HG02870 (cell line): ENCODE results near the gene LONRF2.

Source experiments
- ATAC-seq: cut with Tn5 transposase; IDR thresholded peaks from one replicate; pipeline ENCODE4 v1.9.1; 2021; ENCODE audit warnings: mild to moderate bottlenecking, moderate library complexity; ENCODE audit not compliant: unreplicated experiment

Gene LONRF2

DNA sequence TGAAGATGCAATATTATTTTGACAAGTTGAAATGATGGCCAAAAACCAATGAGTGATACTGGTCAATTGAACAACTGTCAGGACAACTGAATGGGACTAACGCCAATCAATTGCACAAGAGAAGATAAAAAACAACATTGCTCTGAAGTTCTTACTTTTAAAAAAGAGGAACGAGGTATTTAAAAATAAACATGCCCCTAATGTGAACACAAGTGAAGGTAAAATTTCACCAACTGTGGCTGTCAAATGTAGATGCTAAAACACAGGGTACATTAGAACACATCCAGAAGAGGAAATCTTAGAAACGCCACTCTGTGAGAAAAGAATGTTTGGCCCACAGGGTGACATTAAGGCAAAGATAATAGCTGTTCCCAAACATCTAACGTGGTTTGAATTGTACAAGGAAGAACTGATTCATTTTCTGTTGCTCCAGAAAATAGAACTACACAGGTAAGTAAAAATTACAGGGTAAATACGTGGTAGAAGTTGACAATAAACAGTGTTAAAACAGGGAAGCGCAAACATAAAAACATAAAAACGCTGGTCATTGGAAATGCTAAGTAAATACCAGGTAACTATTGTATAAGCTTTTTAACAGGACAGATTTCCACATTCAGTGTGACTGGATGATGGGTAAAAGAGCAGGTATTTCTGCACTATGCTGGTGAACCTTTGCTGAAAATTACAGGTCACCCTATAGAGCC is 20.3 kb downstream of the LONRF2 start:
- no peak for ATAC-seq

DNA sequence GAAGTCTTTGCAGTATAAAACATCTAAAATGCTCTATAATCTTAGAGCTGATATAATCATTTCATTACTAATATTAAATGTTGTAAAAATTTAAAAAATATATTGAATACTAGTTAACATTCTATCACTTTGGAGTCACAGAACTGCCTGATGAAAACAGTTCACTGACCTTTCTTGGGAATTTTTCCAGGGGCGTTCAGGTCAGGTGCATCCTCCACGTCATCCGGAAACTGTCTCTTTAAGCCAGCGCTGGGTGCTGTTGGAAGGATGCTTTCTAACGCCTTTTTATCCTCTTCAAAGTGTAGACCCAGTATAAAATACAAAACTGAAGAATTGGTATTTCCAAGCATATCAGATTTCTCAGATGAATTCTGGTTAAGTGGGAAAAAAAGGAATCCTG is 22.8 kb downstream of the LONRF2 start:
- ATAC-seq: no peak

DNA sequence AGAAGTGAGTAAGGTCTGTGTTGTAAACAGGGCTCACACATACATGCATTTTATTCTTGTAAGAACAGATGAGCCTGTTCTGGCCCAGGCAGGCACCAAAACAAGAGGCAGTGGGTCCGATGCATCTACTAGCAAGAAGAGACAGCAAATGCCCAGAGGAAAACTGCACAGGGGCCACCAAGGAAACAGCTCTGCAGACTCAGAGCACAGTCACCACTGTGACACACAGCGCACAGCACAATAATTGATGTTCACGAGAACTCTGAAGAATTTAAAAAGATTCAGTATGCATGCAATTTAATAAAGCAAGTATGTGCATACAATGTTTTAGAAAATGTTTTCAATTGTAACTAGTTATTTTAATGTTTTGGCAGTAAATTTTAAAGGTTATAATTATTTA is 24.8 kb downstream of the LONRF2 start:
- ATAC-seq: no peak

DNA sequence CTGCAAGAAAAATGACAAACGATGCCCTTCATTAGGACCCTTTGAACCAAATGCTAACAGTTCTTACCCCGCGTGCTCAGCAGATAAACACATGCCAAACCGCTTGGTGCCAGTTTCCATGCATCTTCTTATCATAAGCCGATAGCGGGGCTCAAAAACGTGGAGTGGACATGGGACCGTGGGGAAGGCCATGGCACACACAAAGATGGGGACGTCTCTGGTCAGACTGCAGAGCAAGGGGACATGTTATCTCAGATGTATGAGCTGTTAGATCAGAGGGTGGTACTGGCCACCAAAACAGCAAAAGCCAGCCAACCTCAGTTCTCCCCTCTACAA is 28.2 kb downstream of the LONRF2 start:
- no peak for ATAC-seq

DNA sequence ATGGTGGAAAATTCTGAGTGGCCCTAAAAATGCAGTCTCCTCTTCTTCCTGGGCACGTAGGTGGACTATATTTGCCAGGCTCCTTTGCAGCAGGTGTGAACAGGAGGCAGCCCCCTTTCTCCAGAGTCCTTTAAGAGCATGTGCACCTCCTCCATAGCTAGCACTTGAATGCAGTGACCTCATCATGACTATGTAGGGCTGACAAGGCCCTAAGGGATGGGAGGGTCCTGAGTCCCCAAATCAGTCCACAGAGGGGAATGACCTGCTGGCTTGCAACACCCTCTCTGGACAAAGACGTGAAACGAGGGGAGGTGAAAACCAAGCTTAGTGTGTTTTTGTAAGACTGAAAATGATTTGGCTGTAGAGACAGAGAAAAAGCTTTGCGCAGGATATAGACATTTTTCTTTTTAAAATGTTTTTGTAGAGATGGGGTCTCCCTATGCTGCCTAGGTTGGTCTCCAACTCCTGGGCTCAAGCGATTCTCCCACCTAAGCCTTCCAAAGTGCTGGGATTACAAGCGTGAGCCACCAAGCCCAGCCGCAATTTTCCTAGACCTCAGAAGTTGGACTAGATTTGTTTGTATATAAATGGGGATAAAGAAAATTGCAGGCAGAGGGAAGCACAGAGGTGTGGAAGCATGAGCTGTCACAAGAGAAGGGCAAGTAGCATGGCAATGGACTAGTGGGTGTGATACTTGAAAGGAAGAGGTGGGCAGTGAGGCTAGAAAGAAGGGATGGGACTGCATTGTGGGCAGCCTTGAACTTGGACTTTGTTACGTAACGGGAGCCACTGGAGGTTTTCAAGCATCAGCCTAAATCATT is 28.8 kb downstream of the LONRF2 start:
- no peak for ATAC-seq

DNA sequence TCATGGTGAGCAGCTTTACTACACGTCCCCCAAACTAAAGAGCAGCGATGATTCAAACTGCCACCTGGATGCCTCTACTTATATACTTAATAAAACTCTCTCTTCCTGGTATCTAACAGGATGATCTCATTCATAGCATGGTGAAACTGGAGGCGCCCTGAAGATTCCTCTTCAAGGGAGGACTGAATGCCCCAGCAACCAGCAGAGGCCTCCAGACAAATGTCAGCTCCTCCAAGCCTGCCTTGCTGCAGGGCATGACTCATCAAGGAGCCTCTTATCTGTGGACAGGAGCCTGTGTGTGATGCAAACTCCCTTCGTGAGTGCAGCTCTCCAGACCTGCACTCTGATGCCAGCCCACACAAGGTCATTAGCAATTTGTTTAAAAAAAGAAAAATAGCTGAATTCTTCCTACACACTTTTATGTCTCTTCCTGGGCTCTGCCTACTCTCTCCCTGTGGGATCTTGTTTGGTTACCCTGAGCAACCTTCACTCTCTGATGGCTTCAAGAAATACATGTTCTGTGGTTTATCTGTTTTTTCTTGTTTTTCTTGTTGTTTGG is 30.2 kb downstream of the LONRF2 start:
- no peak for ATAC-seq

DNA sequence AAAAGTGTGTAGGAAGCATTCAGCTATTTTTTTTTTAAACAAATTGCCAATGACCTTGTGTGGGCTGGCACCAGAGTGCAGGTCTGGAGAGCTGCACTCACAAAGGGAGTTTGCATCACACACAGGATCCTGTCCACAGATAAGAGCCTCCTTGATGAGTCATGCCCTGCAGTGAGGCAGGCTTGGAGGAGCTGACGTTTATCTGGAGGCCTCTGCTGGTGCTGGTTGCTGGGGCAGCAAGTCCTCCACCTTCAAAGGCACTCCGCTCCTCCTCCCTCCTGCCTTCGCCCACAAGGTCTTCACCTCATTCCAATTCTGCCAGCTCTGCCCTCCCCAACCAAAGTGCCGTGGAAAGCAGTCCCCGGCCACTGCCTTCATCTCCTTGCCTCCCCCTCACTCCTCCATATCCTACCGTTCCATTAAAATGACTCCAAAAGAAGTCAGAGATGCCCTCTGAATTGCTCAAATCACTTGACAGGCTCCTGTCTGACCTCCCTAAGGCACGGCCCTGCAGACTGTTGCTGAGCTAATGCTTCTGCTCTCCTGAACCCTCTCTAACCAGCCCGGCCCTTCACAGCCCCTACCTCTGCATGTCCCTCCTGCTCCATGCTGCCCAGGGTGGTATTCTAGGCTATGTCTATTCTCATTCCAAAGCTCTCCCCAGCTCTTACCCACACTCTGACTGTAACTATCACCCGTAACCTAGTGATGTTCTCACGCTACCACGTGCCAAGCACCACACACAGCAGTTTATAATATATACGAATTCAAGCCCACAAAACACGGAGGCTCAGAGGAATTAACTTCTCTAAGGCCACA is 30.9 kb downstream of the LONRF2 start:
- ATAC-seq: no peak

DNA sequence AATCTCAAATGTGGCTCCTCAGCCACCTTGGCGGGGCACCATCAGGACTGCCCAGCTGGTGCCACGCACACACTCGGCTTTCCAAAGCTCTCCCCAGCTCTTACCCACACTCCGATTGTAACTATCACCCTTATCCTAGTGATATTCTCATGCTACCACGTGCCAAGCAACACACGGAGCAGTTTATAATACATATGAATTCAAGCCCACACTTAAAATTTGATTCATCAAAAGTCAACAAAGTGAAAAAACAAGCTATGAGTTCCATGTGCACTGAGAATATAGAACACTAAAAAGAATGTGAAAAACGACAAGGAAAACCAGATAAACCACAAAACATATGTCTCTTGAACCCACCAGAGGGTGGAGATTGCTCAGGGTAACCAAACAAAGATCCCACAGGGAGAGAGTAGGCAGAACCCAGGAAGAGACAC is 31.6 kb downstream of the LONRF2 start:
- no peak for ATAC-seq

DNA sequence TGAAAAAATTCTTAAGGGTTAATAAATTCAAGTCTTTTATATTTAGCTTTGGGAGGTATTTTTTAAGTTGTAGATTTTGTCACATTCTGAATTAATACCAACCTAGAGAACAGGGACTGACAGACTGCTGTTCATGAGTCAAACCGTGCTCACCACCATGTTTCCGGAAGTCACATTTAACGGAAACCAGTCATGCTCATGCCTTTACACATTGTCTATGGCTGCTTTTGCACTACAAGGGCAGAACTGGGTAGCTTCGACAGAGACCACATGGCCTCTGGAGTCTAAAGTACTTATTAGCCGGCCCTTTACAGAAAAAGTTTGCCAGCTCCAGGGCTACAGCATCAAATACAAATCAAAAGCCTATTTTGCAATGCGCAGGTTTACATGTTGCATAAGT is 33.3 kb downstream of the LONRF2 start:
- no peak for ATAC-seq

DNA sequence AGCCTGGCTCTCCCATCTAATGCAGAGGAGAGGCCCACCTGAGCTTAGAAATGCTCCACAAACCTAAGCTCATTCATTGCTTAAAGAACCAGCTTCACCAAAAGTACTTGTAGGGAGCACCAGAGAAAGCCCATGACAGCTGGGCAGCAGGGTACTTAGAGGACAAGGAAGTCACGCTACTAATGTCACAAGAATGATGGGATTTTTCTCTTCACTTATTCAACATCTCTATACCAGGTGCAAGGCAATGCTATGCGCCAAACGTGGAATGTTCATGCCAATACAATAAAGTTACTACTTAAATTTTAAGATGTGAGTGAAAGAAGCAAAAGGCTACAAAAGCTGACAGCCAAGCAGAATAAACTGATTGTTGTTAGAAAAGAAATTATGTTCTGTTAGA is 36.0 kb downstream of the LONRF2 start:
- ATAC-seq: no peak

DNA sequence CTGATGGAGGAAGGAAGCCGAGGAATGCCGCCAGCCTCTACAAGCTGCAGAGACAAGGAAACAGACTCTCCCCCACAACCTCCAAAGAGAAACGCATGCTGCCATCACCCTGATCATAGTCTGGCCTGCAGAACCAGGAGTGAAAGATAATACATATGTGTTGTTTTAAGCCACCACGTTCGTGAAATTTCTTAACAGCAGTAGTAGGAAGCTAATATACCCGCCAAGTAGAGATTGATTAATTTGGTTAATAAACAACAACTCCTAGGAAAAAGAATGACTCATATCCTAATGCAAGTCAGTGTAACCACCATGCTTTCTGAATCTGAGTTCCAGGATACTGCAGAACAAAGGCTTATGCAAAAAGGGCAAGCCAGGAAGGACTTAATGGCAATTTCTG is 36.6 kb downstream of the LONRF2 start:
- ATAC-seq: no peak

DNA sequence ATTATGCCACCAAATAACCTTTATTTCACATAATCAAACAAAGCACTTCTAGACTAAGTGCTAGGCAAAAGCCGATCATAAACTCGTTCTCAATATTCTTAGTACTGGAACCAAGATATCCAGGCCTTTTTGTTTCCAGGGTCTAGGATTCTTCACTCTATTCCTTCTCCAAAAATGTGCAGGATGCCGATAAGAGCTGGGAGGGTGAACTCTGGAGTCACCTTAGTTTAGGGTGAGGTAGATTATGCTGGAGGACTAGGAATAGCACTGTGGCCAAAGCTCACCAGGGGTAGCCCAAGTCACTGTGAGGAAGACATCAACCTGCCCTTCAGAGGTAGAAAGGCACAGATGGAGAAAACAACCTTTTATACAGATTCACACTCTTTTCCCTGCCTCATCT is 37.3 kb downstream of the LONRF2 start:
- ATAC-seq: no peak

DNA sequence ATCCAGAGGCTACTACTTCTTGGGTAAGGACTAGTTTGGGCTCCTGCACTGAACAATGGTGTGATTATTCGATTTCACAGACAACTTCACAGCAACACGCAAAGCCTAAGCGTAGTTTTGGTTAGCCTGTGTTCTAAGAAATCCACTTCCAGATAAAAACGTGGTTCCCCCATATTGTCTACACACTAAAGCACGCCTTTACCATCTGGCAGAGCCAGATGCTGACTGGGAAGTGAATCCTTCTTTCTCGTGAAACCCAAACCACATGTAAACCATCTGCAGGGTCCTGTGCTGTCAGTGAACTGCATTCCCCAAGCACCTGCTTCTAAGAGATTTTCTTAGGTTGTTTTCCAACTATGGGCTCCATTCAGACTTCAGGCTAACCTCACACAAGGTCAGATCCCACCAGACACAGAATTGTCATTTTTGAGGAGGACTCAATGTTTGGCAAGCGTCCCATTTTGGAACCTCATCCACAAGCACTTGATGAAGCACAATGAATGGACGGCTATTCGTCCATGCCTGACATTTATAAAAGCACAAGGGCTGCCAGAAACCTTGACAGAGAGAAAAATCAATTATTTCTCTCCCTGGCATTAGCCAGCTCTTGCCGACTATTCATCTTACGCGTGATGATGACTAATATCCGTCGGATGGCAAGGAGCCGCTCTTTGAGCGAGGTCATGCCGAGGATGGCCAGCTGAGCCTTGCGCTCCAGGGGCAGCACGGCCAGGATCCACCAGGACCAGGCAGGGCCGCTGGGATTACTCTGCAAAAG is 38.4 kb downstream of the LONRF2 start:
- ATAC-seq: no peak

DNA sequence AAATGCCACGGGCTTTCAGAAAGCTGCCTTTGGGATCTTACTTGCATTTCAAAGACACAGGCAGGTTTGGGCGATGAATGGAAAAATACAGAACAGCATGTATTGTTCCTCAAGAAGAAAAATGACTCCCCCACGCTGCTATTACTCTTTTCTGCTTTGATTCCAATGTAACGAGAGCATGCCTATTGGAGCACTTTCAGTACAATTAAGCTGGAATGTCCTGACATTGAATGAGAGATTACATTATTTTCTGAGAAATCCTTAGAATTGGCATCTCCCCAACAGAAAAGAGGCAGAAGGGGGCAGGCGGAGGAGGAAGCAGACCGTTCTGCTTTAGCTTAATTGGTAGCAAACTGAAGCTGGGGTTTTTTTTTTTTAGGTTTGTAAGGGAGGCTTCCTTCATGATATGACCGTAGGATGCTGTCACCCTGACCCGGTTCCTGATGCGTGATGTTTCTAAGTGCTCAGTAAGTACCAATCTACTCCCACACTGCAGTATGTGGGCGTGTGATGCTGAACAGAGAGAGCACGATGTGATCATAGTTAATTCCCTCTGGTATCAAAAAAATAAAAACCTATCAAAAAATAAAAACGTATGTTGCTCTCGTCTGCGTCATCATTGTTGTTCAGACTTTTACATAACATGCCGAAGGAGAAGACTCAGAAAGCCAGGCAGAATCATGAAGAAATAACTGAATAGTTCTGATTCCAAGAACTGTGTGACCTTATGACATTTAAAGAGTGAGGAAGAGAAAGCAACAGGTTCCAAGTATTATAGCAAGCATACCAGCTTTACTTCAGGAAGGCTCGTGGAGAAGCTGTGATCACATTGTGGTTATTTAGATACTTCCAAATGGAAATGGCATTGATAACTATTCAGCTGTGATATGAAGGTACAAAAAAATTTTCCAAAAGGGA is 40.5 kb downstream of the LONRF2 start:
- no peak for ATAC-seq

DNA sequence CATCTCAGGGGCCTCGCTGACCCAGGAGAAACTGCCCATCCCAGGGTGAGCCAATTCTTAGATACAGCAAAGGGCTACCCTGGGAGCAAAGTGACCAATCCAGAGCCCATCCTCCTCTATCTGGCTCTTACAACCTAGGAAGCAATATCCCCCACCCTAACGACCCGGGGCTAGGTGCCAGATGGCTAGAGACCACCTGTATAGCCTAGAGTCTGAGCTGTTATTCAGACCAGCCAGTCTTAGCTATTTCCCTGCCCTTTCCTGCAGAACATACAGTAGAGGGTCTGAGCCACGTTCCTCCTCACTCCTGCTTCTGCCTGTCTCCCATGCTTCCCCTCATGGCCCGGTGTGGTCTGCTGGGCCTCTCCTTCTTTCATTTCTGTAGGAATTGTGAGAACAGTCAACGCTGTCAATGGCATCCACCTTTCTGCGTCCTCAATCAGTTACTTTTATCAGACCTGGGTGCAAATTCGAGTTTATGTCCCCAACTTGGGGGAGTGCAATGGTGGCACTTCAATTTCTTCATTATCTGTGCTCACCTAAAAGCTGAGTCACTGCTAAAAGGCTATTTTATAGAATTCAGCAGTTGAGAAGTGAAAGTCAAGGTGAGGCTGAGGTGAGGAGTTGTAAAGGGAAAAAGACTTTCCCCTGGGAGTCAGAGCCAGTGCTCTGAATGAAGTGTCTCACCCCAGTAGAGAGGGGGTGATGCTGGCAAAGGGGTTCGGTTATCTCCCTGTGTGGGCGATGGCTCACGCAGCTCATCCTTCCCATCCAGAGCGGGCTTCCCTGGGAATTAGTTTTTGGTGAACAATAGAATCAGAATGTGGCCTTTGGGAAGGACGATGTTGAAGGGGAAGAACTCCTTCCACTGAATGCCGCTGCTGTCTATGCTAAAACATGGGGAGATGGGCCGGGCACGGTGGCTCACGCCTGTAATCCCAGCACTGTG is 42.4 kb downstream of the LONRF2 start:
- no peak for ATAC-seq

DNA sequence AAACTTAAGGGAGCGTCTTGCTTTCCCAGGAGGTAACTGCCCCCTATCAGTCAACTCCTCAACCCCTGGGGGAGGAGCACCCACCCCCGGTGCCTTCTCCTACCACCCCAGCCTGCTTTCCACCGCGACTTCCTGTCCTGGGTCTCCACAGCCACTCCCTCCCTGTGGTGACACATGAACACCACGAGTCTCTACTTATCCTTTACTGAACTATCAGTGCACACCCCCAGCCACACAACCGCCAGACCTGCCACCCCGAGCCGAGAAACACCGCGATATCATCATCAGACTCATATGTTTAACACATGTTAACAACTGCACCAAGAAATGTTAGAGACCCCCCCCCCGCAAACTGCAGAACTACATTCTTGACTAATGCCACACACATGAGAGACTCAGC is 43.3 kb downstream of the LONRF2 start:
- no peak for ATAC-seq

DNA sequence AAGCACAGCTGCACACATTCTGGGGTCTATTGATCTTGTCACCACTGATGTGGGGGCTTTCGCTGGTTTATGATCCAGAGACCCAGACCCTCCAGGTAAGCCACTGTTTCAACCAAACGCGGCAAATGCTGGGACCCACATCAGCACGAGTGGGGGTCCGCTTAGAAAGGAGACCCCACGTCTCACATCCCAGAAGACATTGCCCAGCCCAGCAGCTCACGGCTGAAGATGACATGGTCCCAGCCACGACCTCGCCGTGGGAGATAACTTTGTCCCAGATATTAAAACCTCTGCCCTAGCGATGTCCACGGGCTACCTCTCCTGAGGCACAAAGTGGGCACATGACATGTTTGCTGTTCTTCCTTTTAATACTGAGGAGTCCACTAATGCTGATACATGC is 43.8 kb downstream of the LONRF2 start:
- ATAC-seq: no peak

DNA sequence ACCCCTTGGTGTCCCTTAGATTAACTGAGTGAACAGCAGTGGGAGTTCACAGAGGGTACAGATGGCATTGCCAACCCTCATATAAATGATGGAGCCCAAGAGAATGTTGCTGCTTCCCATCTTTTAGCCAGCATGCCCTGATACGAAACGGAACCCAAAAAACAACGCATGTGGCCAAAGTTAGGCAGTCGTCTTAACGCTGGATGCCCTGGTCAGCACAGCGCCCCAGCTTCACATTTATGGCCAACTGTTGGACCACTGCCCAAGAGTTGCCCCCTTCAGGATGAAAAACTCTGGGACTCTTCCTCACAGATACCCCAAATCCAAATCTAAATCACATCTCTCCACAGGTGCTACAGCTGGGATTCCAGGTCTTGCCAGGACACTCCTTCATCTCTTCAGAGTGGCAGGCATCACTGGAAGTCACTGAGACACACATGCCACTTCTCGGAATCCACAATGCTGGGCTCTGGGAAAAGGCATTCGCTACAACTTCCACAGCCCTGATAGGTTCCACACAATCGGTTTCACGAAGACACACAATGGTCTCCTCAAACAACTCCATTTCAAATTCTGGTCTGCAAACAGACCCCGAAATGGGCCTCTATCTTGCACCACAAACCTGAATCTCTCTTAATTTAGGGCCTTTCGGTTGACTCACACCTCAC is 44.6 kb downstream of the LONRF2 start:
- no peak for ATAC-seq
